ENCODE results near the gene JAZF1.

GRCh38 chr7:28108747-28109146 is 71.8 kb downstream of the JAZF1 start:
- no peak for TF ChIP-seq CTCF (IDR thresholded peaks at IDR 0.05)
- TF ChIP-seq POLR2A (IDR thresholded peaks at IDR 0.05) = no peak
